ENCODE measurements around the gene PLD6.
"Not testable (repeated sequence)": the region's sequence is repeated elsewhere in the genome, so short reads cannot be mapped to it uniquely, and the experiment has no call there.

Gene PLD6

GRCh38 chr17:17196776-17197175 lies 9.4 kb downstream of the PLD6 start:
- no peak for DNase-seq

- DNase-seq = not testable (repeated sequence)
Measured at GRCh38 chr17:17195466-17195865, 10.7 kb downstream of the PLD6 start.

- DNase-seq = no peak
Measured at GRCh38 chr17:17191961-17192381, 14.2 kb downstream of the PLD6 start.

- DNase-seq = no peak
Measured at GRCh38 chr17:17191346-17191792, 14.8 kb downstream of the PLD6 start.

- no peak for DNase-seq
Measured at GRCh38 chr17:17190188-17190587, 15.9 kb downstream of the PLD6 start.

GRCh38 chr17:17189559-17189958 lies 16.6 kb downstream of the PLD6 start:
- DNase-seq = no peak

- DNase-seq = no peak
Measured at GRCh38 chr17:17188586-17188985, 17.5 kb downstream of the PLD6 start.

GRCh38 chr17:17186551-17187505 lies 19.3 kb downstream of the PLD6 start:
- DNase-seq = no peak

- no peak for DNase-seq
Measured at GRCh38 chr17:17186051-17186450, 20.1 kb downstream of the PLD6 start.

GRCh38 chr17:17184985-17185757 lies 21.0 kb downstream of the PLD6 start:
- not testable (repeated sequence) for DNase-seq

- no peak for DNase-seq
Measured at GRCh38 chr17:17183744-17184143, 22.4 kb downstream of the PLD6 start.

GRCh38 chr17:17182598-17183136 lies 23.5 kb downstream of the PLD6 start:
- no peak for DNase-seq

GRCh38 chr17:17181666-17182597 lies 24.2 kb downstream of the PLD6 start:
- DNase-seq = no peak

- DNase-seq = no peak
Measured at GRCh38 chr17:17180741-17181525, 25.2 kb downstream of the PLD6 start.

- DNase-seq = no peak
Measured at GRCh38 chr17:17180141-17180603, 26.0 kb downstream of the PLD6 start.

- DNase-seq = no peak
Measured at GRCh38 chr17:17179371-17179827, 26.7 kb downstream of the PLD6 start.

GRCh38 chr17:17177176-17177575 lies 29.0 kb downstream of the PLD6 start:
- DNase-seq = no peak

GRCh38 chr17:17176341-17176740 lies 29.8 kb downstream of the PLD6 start:
- no peak for DNase-seq

- no peak for DNase-seq
Measured at GRCh38 chr17:17175917-17176316, 30.2 kb downstream of the PLD6 start.

GRCh38 chr17:17175340-17175739 lies 30.8 kb downstream of the PLD6 start:
- no peak for DNase-seq

- DNase-seq = no peak
Measured at GRCh38 chr17:17173921-17174320, 32.2 kb downstream of the PLD6 start.
